Muscle of arm (tissue), 12 donors: ENCODE results near the gene SGPP1. TPM values are rescaled to one million over a fixed set of nuclear protein-coding genes. Genes with fewer than 3 reads are reported as not detected.
"Not testable (repeated sequence)": the region's sequence is repeated elsewhere in the genome, so short reads cannot be mapped to it uniquely, and the experiment has no call there.

Experiments used
- DNase-seq: peaks from one replicate; pipeline ENCODE4 v3.0.0-alpha.2; 2013
- polyA plus RNA-seq, 12 donors: library from polyadenylated mRNA; unstranded; fragments of 120-200 nt; gene quantifications; one replicate each; pipeline ENCODE4 v1.2.1, GENCODE V29; 2013; ENCODE audit not compliant: insufficient read length in 12 of 12

Gene SGPP1
- polyA plus RNA-seq, 12 donors, result 8.1 to 13.9 (median 11.0) TPM; not detected in 1

DNA sequence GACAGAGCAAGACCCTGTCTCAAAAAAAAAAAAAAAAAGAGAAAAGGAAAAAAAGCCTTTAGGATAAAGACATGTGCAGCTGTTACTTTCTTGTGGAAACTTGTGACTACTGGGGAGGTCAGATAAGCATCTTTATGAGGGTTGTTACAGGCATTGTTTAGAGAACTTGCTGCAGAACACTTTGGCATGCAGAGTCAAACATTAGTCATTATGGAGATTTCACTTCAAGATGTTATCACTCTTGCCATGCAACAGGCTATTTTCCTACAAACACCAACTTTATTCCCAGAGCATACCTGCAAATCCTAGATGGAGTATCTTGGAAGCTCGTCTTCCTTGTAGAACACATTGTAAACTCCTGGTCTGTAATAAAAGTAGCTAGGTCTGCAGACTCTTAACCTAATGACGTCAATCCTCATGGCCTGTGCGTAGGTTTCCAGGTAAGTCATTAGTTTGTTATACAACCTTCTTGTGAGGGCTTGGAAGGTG, 49.9 kb downstream of the SGPP1 start:
- no peak for DNase-seq

DNA sequence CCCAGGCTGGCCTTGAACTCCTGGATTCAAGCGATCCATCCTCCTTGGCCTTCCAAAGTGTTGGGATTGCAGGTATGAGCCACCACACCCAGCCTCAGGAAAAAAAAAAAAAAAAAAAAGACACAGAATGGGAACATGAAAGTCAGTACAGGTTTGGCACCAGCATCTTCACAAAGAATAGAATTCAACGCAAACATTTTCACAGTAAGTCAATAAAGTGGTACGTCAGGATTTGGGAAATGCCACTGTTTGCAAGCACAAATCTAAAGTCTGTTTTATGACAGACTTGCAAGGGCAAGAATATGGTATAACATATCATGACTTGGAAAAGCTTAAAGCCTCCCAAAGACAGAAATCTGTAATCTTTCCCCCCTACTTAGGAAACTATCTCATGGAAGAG, 51.2 kb downstream of the SGPP1 start:
- no peak for DNase-seq

DNA sequence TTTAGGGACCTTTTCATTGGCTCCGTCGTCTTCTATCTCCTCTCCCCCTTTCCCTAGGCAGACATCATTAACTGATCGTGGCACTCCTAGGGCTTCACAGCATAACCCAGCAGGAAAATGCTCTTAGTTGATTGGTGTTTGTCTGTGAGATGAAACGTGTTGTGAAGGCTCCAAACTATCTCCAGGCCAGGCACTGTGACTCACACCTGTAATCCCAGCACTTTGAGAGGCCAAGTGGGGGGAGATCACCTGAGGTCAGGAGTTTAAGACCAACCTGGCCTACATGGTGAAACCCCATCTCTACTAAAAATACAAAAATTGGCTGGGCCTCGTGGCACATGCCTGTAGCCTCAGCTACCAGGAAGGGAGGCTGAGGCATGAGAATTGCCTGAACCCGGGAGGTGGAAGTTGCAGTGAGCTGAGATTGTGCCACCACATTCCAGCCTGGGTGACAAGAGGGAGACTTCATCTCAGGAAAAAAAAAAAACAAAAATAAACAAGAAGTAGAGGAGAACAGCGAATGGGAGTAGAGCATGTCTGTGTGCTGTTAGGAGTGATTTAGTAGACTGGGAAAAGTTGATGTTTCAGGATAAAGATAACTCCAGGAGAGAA, 53.9 kb downstream of the SGPP1 start:
- no peak for DNase-seq

DNA sequence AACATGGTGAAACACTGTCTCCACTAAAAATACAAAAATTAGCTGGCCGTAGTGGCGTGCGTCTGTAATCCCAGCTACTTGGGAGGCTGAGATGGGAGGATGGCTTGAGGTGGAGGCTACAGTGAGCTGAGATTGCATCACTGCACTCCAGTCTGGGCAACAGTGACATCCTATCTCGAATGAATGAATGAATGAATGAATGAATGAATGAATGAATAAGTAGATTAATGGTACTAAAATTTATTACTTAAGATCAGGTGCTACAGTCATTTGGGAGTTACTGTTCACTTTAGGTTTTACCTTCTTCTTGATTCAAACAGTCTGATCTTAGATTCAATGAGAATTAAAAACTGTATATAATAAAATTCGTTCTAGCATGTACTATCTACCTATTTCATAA, 54.6 kb downstream of the SGPP1 start:
- no peak for DNase-seq

DNA sequence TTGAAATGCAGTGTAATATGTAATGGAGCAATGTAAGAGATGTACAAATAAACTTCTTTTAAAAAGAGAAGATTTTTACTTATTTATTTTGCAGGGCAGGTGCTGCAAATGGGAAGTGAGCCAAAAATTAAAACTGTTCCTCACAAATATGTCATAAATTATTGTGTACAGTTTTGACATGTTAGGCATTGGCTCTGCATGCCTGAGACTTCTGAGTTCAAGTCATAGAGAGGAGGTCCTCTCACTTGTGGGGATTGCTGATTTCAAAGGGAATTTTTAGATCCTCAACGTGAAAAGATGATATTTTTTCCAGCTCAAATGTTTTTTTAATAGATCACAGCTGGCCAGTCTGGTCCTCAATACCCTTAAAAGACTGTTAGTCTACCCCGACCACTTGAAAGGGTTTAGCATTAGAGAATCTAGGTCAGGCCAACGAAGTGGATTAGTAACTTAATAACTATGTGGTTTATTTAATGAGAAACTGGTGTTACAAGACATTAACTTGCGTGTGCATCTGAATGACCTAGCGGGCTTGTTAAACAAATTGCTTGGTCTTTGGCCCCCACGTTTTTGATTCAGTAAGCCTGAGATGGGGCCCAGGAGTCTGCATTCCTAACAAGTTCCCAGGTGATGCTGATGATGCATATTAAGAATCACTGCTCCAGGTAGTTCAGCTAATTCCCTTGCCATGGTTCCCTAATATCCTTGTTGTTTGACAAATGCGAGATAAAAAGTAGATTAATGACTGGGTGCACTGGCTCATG, 55.3 kb downstream of the SGPP1 start:
- DNase-seq, result no peak

DNA sequence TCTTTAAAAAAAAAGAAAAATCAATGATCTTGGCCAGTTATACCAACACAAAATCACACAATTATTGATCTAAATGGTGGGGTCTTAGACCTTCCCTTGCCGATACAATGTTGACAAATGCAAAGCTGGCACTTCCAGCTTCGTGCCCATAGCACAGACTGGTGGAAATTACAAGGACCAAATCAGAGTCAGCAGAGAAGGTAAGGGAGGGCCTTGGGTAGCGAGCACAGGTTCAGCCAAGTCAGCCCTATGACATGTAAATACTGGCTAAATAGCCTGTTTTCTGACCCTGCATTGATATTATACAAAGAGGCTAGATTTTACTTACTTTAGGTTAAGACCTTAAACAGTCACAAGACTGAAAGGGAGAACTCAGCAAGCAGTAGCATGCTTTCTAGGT, 55.9 kb downstream of the SGPP1 start:
- DNase-seq, result no peak

DNA sequence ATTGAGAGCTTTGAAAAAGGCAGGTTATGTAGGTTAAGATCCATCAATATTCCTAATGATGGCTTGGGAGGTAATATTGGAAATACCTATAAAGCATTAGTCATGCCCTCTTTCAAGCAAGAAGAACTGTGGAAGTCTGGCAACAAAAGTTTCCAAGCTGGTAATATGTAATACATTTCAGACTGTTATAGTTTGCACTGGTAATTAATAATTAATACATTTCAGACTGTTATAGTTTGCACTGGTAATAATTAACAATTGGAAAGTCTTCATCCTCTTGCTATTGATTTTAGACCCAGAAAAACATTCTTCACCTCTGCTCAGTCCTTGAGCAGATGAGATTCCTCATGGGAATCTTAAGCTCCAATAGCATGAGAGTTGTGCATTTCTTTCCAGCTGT, 57.2 kb downstream of the SGPP1 start:
- no peak for DNase-seq

DNA sequence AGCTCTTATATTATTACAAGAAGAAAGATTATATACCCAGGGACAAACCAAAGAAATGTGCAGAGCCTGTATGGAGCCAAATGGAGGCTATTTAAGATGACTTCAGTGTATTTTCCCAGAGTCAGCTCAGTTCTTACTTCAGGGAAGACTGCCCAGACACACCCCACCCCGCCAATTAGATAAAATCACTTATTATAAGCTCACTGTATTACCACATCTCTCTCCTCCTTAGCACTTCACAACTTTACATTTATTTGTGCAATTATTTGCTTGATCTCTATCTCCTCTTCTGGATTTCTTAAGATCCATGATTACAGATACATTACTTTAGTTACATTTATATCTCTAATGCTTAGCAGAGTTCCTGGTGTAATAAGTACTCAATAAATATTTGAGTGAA, 61.5 kb downstream of the SGPP1 start:
- DNase-seq, result no peak

DNA sequence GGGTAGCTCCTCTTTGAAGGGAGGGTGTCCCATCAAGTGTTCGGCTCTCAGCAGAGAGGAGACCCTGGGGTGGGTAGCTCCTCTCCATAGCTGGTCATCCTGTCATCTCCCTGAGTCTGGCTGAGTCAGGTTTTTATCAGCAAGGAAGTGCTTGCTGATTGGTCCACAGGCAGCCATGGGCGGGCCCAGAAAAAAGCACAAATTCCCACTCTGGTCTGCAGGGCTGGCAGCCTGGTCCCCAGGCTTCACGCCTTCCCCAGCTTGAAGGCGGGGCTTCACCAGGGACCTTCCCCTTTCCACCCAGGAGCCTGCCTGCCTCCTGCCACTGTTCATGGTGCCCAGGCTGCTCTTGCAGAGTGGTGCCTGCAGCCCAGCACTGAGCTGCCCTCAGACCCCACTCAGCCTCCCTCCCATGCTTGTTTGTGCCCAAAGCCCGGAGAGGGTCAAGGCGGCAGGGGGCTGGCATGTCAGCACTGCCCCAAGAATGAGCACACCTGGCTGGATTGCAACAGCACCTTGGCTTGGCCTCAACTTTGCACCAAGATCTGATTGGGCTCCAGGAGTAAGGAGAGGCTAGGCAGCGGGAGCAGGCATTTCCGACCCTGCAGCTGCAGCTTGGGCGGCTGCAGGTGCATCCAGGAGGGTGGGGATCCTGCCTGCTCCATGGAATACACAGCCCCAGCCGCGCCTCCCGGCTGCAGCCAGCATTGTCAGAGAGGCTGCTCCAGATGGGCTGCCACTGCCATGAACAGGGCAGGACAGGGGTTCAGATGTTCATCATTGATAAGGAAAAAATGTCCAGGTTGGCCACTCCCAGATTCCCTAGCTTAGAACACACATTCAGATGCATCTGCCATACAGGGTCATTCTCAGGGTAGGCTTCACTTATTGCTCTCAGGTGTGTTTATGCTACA, 64.2 kb downstream of the SGPP1 start:
- DNase-seq, result no peak

DNA sequence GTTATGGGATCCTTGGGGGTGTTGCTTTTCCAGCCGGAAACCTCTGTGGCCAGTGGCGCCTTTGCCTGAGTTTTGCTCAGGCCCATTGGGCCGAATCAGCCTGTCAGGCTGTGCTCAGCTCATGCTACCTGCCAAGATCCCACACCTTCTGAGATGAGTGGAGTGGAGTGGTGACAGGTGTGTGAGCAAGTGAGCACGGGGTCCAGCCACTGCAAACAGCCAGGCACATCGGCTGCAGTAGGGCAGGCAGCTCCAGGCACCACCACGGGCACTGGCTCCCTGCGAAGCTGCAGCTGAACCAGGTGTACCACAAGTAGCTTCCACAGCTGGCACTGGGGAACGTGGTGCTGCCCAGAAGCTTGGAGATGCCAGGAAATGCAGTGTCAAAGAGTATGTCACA, 65.1 kb downstream of the SGPP1 start:
- DNase-seq, result no peak

DNA sequence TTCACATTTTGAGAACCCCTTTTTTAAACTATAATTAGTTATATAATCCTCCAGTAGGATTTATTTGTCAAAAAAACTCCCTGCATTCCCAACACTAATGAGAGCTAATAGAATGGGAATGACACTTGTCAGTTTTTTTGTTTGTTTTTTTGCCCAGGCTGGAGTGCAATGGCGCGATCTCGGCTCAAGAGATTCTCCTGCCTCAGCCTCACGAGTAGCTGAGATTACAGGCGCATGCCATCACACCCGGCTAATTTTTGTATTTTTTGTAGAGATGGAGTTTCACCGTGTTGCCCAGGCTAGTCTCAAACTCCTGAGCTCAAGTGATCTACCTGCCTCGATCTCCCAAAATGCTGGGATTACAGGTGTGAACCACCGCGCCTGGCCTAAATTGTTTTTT, 66.0 kb downstream of the SGPP1 start:
- not testable (repeated sequence) for DNase-seq

DNA sequence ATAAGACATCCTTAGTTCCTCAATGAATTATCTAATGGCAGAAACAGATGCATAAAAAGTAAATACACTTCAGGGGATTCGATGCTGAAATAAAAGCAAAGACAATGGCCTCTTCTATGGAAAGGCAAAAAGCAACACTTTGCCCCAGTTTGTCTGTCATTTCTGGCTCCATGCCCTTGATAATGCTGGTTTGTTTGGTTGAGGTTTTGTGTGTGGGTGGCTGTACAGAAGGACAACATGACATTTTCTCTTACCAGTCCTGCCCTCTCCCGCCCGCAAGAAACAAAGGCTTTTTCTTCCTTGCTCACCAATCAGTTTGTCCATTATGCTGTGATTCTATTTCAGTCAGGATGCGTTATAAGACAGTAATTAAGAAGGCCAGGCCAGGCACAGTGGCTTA, 68.1 kb downstream of the SGPP1 start:
- no peak for DNase-seq

DNA sequence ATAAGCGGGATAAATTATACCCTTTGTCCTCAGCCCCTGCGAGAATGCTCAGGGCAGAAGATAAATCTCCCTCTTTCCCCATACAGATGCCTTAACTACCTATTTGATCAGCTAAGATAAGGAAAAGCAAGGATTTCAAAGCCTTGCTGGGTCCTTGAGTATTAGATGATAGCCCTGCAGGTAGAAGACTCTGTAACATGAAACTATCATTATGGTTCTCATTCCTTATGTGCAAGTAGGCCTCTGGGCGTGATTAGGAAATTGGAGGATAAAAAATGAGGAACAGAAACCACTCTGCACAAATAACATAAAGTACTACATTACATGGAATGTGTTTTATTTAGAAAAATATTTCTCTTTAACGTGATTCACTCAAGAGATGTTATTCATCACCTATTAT, 71.7 kb downstream of the SGPP1 start:
- no peak for DNase-seq

DNA sequence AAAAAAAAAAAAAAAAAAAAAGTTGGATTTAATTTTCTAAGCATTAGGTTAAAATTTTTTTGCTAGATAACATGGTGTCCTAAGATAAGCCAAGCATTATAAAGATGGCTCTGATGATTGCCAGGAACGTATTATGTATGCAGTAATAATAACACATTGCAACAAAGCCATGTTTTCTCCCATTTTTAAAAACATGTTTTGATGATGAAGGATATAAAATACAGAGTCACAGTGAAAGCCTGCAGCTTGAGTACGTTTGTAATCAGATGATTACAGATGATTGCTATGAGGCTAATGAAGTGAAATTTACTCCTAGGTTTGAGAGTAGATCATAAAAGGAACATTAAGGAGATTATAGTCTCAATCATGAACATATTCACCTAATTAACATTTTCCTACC, 72.9 kb downstream of the SGPP1 start:
- DNase-seq, result no peak

DNA sequence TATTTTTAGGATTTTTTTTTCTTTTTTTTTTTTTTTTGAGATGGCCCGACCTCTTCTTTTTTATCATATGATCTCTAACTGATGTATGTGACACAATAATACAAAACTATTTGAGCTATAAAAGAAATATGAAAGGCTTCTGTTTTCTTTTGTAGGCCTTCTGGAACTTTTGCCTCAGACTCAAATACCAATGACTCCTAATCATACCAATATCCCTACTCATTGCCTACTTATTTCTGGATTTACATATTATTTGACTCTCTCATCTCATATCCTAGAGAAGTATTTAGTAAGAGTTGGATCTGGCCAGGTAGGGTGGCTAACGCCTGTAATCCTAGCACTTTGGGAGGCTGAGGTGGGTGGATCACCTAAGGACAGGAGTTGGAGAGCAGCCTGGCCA, 73.5 kb downstream of the SGPP1 start:
- no peak for DNase-seq

DNA sequence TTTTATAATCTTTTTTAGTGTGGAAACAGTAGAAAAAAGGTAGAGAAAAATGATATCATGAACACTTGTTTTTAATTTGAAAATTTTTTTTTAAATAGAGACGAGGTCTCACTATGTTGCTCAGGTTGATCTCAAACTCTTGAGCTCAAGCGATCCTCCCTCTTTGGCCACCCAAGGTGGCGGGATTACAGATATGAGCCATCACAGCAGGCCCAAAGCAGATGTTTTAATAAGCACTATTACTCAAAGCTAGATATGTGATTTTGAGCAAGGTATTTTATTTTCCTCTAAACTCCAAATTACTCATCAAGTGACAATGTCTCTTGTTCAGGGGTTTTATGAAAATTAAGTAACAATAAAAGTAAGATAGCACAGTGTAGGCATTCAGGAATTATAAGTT, 75.5 kb downstream of the SGPP1 start:
- DNase-seq, result no peak

DNA sequence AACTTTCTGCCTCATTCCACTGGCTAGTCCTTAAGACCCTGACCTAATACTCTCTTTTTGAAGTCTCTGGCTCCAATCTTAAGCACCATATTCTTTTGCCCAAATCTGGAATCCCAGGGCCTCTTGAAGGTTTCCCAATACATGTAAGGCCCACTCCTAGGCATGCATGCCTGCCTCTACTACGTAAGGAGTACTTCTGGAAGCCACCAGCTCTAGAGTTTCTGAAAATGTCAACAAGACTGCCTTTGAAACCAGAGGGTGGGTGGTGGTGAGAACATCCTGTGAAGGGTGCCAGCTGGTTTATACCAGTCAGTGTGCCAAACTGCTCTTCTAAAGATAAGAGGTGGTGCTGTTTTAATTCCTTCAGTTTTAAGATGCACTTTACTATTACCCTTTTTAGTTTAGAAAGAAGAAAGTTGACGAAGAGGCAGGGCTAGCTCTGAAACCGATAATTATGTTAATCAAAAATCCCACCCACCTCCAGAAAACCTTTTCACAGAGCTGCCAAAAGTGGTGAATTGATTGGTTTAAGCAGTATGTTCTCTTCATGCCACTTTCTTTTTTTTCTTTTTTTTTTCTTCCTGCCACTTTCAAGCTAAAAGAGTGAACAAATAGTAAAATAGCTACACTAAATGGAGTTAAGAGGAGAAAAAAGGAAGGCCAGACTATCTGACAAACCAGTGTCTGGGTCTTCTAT, 77.5 kb downstream of the SGPP1 start:
- DNase-seq, result no peak

DNA sequence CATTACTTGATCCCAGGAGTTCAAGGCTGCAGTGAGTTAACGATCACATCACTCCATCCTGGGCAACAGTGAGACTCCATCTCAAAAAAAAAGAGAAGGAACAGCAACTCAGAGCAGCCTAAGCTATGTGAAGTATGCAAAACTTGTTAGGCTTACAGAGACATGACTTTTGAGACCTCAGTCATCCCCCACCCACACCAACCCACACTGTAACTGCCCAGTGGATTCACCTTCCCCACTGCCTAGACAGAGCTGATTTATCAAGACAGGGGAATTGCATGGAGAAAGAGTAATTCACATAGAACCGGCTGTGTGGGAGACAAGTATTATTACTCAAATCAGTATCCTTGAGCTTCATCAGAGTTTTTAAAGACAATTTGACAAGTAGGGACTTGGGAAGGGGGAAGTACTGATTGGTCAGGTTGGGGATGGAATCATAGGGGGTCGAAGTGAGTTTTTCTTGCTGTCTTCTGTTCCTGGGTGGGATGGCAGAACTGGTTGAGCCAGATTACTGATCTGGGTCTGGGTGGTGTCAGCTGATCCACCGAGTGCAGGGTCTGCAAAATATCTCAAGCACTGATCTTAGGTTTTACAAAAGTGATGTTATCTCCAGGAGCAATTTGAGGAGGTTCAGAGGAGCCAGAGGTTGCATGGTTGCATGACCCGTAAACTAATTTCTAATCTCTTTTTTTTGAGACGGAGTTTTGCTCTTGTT, 80.0 kb downstream of the SGPP1 start:
- DNase-seq, result no peak

DNA sequence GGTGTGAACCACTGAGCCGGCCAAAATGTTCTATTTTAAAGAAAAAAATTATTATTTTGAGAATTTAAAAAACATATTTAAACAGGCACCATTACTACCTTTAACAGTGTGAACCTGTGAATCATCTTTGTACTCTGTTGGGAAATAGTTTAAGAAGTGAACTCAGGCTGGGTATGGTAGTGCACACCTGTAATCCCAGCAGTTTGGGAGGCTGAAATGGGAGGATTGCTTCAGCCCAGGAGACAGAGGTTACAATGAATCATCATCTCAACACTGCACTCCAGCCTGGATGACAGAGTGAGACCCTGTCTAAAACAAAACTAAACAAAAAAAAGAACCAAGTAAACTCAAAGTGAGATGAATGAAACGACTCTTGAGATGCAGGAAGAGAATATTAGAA, 83.1 kb downstream of the SGPP1 start:
- no peak for DNase-seq

DNA sequence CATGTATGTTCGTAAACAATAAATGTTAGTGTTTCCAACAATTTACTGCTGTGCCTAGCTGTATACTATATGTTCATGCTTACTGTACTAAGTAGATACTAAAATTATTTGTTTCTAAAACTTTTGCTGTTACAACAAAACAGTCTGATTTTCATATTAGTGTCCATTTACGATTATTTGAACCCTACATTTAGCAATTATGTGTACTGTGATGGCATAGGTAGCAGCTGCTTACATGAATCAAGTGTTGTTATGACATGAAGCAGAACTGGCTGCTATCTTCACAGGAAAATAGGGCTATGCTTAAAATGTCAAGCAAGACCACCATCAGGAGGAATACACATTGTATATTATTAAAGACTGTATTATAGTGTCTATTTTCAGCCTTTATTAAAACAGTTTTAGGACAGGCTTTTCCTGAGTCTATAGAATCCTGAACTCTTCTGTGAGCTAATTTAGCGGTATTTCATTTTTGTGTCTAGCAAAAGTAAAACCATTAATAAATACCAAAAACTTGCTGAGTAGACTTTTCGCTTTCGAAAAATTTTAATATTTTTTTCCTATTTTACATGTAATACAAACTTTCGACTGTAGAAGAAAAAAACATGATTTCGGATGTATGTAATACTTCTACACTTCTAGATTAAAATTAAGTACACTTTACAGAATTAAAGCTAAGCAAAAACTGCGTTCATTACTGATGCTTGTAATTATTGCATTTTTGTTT, 85.0 kb downstream of the SGPP1 start:
- no peak for DNase-seq

DNA sequence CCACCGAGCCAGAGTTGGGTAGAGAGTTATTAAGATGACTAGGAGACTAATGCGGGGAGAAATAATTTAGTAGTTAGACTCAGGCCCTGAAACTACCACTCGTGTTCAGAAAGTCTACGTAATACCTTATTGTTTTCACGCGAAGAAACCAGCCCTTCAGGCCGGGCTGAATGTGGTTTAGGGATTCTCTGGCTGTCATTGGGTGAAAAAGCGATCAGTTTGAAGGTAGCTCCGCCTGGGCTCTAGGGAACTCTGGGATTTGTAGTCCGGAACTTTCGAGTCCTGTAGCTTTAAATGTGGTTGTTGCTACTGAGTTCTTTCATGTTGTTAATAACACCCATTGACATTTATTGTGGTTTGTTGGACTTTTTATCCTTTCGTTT, 85.6 kb downstream of the SGPP1 start:
- DNase-seq, result peak; percentile 96
